OCI-LY7 (cell line): ENCODE data around the gene ZNF385D.

Experiments
- CTCF ChIP-seq: fragments of 200-600 bp; sonication (generic); conservative IDR thresholded peaks from 2 replicates; pipeline ENCODE4 v1.5.1; 2014; ENCODE audit warnings: mild to moderate bottlenecking, antibody characterized with exemption, low read length, moderate library complexity, mixed read lengths
- EZH2phosphoT487 ChIP-seq: fragments of 200-600 bp; sonication (generic); IDR thresholded peaks from 2 replicates; pipeline ENCODE4 v1.6.1; 2018; ENCODE audit warnings: low read depth, borderline replicate concordance, mild to moderate bottlenecking, mixed run types, antibody characterized with exemption, low read length, moderate library complexity, mixed read lengths

GRCh38 chr3:21543380-21544075 lies 207.5 kb downstream of the ZNF385D start:
- TF ChIP-seq CTCF, result no peak
- TF ChIP-seq EZH2phosphoT487, result no peak
